Stimulated activated CD8-positive, alpha-beta memory T cell treated with anti-CD3 and anti-CD28 coated beads, Interleukin-15, amount 100 ng/mL, for 1 hour (primary cell): ENCODE results near the gene ZDHHC14.
"Not testable (repeated sequence)": the region's sequence is repeated elsewhere in the genome, so short reads cannot be mapped to it uniquely, and the experiment has no call there.

Experiments used
- DNase-seq: peaks from one replicate; pipeline ENCODE4 v3.0.0-alpha.2; 2020; ENCODE audit warnings: low read depth

Gene ZDHHC14

GRCh38 chr6:157688960-157689599, 308.1 kb downstream of the ZDHHC14 start:
- no peak for DNase-seq

- DNase-seq = no peak
These were observed 308.9 kb downstream of the ZDHHC14 start for GRCh38 chr6:157689875-157690274.

GRCh38 chr6:157690441-157691210, 309.6 kb downstream of the ZDHHC14 start:
- no peak for DNase-seq

GRCh38 chr6:157691621-157692020, 310.6 kb downstream of the ZDHHC14 start:
- not testable (repeated sequence) for DNase-seq

- no peak for DNase-seq
These were observed 312.9 kb downstream of the ZDHHC14 start for GRCh38 chr6:157693867-157694266.

GRCh38 chr6:157695301-157696040, 314.5 kb downstream of the ZDHHC14 start:
- DNase-seq = no peak

- DNase-seq = no peak
These were observed 319.0 kb downstream of the ZDHHC14 start for GRCh38 chr6:157699777-157700636.

GRCh38 chr6:157706351-157706750, 325.4 kb downstream of the ZDHHC14 start:
- DNase-seq = not testable (repeated sequence)

GRCh38 chr6:157706883-157707282, 325.9 kb downstream of the ZDHHC14 start:
- DNase-seq = no peak

- no peak for DNase-seq
These were observed 326.6 kb downstream of the ZDHHC14 start for GRCh38 chr6:157707576-157707975.

GRCh38 chr6:157708239-157708638, 327.2 kb downstream of the ZDHHC14 start:
- DNase-seq = no peak

GRCh38 chr6:157708933-157709332, 327.9 kb downstream of the ZDHHC14 start:
- no peak for DNase-seq

GRCh38 chr6:157709555-157709954, 328.6 kb downstream of the ZDHHC14 start:
- DNase-seq = no peak

GRCh38 chr6:157710604-157711003, 329.6 kb downstream of the ZDHHC14 start:
- no peak for DNase-seq

GRCh38 chr6:157711060-157711459, 330.1 kb downstream of the ZDHHC14 start:
- no peak for DNase-seq

- DNase-seq = no peak
These were observed 331.8 kb downstream of the ZDHHC14 start for GRCh38 chr6:157712585-157713295.

GRCh38 chr6:157713451-157714152, 332.6 kb downstream of the ZDHHC14 start:
- no peak for DNase-seq

- DNase-seq = no peak
These were observed 333.1 kb downstream of the ZDHHC14 start for GRCh38 chr6:157714153-157714490.

- no peak for DNase-seq
These were observed 334.8 kb downstream of the ZDHHC14 start for GRCh38 chr6:157715728-157716164.

GRCh38 chr6:157716251-157716995, 335.4 kb downstream of the ZDHHC14 start:
- DNase-seq = no peak
